Colonic mucosa (tissue), 4 donors: ENCODE results near the gene LRP1-AS. TPM values are rescaled to one million over a fixed set of nuclear protein-coding genes. Genes with fewer than 3 reads are reported as not detected.

Experiments used
- DNase-seq: peaks from one replicate; pipeline ENCODE4 v3.0.0-alpha.2; 2020
- H3K27ac ChIP-seq: fragments of 200-600 bp; one replicate; pipeline ENCODE4 v1.8.0; 2021
- H3K27me3 ChIP-seq: fragments of 200-600 bp; one replicate; pipeline ENCODE4 v1.8.0; 2021
- H3K36me3 ChIP-seq: fragments of 200-600 bp; one replicate; pipeline ENCODE4 v1.8.0; 2021
- H3K4me1 ChIP-seq: fragments of 200-600 bp; one replicate; pipeline ENCODE4 v1.8.0; 2021; ENCODE audit warnings: mild to moderate bottlenecking
- H3K4me3 ChIP-seq: fragments of 200-600 bp; one replicate; pipeline ENCODE4 v1.8.0; 2021
- H3K9ac ChIP-seq, 2 donors: one replicate each; pipeline ENCODE4 v1.7.0; 2013; ENCODE audit warnings: control low read depth in 2 of 2, low read depth in 2 of 2, low read length in 2 of 2
- H3K9me3 ChIP-seq: fragments of 200-600 bp; one replicate; pipeline ENCODE4 v1.8.0; 2021
- CTCF ChIP-seq: fragments of 200-600 bp; IDR thresholded peaks from one replicate; pipeline ENCODE4 v1.8.0; 2022; ENCODE audit warnings: antibody characterized with exemption, mild to moderate bottlenecking
- intact Hi-C: fragments of 100-400 bp; cut with DNase I; formaldehyde crosslinking; loops from one replicate; pipeline ENCODE4 v1.14.1; 2022
- total RNA-seq, 2 donors: library from RNA; stranded (reverse); fragmentation: NEBNext Ultra II Directional in 1 of 2; extraction: Animal tissue kit (Norgen Biotek cat#: 25700) in 1 of 2; gene quantifications; one replicate each; pipeline ENCODE4 v1.2.1, GENCODE V29; 2021
- donor health status: healthy.
- donor health status: DM: no; HTN: no; CAD: no.
- donor health status: DM: no; HTN: no; CAD: no.

The LRP1-AS gene
- total RNA-seq, 2 donors from 2014 or later, result not detected

GRCh38 chr12:57180321-57180989 lies 33.0 kb upstream of the LRP1-AS start:
- H3K4me3 ChIP-seq, result no peak overlapping the region
- DNase-seq, result no peak
- no peaks in the 10 kb centered on the region for H3K4me1 ChIP-seq
- no peak for TF ChIP-seq CTCF
- intact Hi-C loops, result loop anchor here (10.0 kb wide), 1 partner anchor 166 kb away; the partner anchor contains the start of gene TAC3
- H3K27me3 ChIP-seq, result no peaks in the 10 kb centered on the region
- no peak overlapping the region for H3K27ac ChIP-seq
- H3K9me3 ChIP-seq, result no peaks in the 10 kb centered on the region
- no peaks in the 10 kb centered on the region for H3K36me3 ChIP-seq
- no peak overlapping the region for H3K9ac ChIP-seq

- no peaks in the 10 kb centered on the region for H3K9me3 ChIP-seq
- H3K4me1 ChIP-seq, result no peaks in the 10 kb centered on the region
- H3K27ac ChIP-seq, result no peak overlapping the region
- no peak for DNase-seq
- no peak for TF ChIP-seq CTCF
- no peak overlapping the region for H3K9ac ChIP-seq
- no peaks in the 10 kb centered on the region for H3K36me3 ChIP-seq
- no peaks in the 10 kb centered on the region for H3K27me3 ChIP-seq
- intact Hi-C loops, result loop anchor here (10.0 kb wide), 1 partner anchor 165 kb away; the partner anchor contains the start of gene TAC3
- no peak overlapping the region for H3K4me3 ChIP-seq
Measured at GRCh38 chr12:57179331-57180086, 32.1 kb upstream of the LRP1-AS start.

GRCh38 chr12:57178213-57178612 lies 30.8 kb upstream of the LRP1-AS start:
- Histone ChIP-seq H3K36me3 (no peaks in the 10 kb centered on the region), H3K9ac (no peak overlapping the region), H3K27me3 (no peaks in the 10 kb centered on the region), H3K4me1 (no peaks in the 10 kb centered on the region), H3K27ac (no peak overlapping the region), H3K4me3 (no peak overlapping the region), H3K9me3 (no peaks in the 10 kb centered on the region)
- TF ChIP-seq CTCF, result no peak
- intact Hi-C loops, result no loop called here
- no peak for DNase-seq

GRCh38 chr12:57177354-57177753 lies 29.9 kb upstream of the LRP1-AS start:
- H3K27me3 ChIP-seq, result no peaks in the 10 kb centered on the region
- no peak for TF ChIP-seq CTCF
- intact Hi-C loops, result no loop called here
- no peak overlapping the region for H3K27ac ChIP-seq
- H3K4me1 ChIP-seq, result no peaks in the 10 kb centered on the region
- H3K9me3 ChIP-seq, result no peaks in the 10 kb centered on the region
- DNase-seq, result no peak
- no peak overlapping the region for H3K4me3 ChIP-seq
- H3K36me3 ChIP-seq, result no peaks in the 10 kb centered on the region
- H3K9ac ChIP-seq, result no peak overlapping the region

- no peak overlapping the region for H3K27ac ChIP-seq
- no peak overlapping the region for H3K9ac ChIP-seq
- no peak overlapping the region for H3K4me3 ChIP-seq
- no peaks in the 10 kb centered on the region for H3K27me3 ChIP-seq
- TF ChIP-seq CTCF, result no peak
- intact Hi-C loops, result no loop called here
- no peaks in the 10 kb centered on the region for H3K4me1 ChIP-seq
- DNase-seq, result no peak
- no peaks in the 10 kb centered on the region for H3K9me3 ChIP-seq
- no peaks in the 10 kb centered on the region for H3K36me3 ChIP-seq
Measured at GRCh38 chr12:57176846-57177245, 29.4 kb upstream of the LRP1-AS start.
